SHP77 (cell line): ENCODE data around the gene AP1B1.
A peak's percentile ranks its signal among the peaks of the same experiment; 100 is the strongest.
"Not testable (repeated sequence)": the region's sequence is repeated elsewhere in the genome, so short reads cannot be mapped to it uniquely, and the experiment has no call there.

Source experiments
- DNase-seq, 2 experiments: peaks; one replicate each; lab custom pipeline; 2025; lab: John Stamatoyannopoulos, UW

AP1B1 gene

GRCh38 chr22:29386708-29387107, 1.7 kb downstream of the AP1B1 start:
- no peak for DNase-seq

- no peak for DNase-seq
These were observed 2.6 kb downstream of the AP1B1 start for GRCh38 chr22:29385748-29386147.

- no peak for DNase-seq
These were observed 3.1 kb downstream of the AP1B1 start for GRCh38 chr22:29385151-29385704.

DNA sequence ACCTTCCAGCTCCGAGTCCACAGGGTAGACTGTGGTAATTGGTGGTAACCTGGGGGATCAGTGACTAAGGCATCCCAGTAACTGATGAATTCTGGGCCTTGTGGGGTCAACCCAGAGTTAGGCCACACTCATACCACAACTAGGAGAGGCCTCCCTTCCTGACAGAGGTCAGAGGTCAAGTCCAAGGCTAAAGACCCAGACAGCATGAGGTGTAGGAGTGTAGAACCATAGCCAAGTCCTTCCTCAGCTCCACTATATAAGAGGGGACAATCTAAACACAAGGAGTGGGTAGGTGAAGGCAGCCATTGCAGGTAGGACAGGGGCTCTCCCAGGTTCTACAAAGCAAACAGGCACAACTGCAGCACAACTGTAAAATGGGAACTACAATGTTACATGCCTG, 4.6 kb downstream of the AP1B1 start:
- DNase-seq = no peak

DNA sequence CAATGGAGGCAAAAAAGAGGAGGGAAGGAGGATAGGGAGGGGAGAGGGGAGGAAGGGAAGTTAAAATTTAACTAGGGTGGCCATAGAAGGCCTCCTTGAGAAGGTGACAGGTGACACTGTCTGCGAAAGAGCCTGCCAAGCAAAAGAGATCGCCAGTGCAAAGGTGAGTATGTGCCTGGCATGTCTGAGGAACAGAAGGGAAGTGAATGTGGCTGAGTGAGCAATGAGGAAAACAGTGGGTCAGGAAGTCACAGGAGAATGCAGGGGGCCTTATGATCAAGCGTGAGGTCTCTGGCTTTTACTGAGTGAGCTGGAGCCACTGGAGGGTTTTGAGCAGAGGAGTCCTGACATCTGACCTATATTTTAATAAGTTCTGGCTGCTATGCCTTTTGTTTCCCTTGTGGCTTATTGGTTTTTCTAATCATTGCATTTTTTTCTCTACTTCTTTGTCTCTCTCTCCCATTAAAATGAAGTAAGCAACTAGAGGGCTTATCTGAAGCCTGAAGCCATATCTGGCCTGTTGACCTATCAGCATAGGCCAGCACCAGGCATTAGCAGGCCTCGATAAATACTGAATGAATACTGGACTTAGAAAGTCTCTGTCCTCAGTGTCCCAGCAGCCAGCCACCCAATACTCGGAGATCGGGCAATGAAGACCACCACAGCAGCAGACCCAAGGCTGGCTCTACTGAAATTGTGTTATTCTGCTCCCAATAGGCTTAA, 5.6 kb downstream of the AP1B1 start:
- no peak for DNase-seq

GRCh38 chr22:29380856-29381255, 7.5 kb downstream of the AP1B1 start:
- no peak for DNase-seq

DNA sequence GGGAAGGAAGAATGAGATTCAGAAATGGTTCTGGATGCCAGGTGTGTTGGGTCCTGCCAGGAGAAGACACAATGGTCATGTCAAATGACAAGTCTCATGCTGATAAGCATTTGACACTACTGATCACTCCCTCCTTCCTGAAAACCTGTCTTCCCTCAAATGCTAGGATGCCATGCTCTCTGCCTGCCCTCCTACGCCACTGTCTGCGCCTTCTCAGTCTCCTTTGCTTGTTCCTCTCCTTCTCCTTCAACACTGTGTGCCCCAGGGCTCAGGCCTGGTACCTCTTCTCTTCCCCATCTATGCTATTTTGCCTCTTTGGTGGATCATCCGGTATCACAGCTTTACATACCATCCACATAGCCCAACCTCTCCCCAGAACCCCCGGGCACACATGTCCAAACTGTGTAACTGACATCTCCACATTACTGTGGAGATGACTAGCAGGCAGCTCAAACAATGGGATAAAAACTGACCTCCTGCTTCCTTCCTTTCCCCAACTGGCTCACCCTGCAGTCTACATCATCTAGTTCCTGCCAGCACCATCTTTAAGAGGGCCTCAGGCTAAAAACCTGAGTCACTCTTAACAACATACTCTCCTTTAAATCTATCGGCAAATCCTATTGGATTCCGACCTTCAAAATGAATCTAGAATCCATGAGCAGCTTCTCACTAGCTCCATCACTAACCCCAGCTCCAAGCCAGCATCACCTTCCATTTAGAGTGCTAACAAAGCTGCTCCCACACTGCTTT, 8.2 kb downstream of the AP1B1 start:
- DNase-seq = no peak

GRCh38 chr22:29379258-29379657, 9.1 kb downstream of the AP1B1 start:
- no peak for DNase-seq

GRCh38 chr22:29377979-29378378, 10.4 kb downstream of the AP1B1 start:
- DNase-seq = no peak

DNA sequence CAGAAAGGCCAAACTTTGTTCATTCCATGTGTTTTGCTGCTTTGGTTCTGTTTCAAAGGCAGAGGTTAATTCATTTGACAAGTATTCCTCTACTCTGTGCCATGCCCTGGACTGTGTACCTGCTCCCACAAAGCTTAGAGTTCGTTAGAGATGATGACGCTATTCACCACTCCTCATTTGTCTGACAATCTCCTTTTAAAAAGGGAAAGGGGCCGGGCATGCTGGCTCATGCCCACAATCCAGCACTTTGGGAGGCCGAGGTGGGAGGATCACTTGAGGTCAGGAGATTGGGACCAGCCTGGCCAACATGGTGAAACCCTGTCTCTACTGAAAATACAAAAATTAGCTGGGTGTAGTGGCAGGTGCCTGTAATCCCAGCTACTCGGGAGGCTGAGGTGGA, 11.7 kb downstream of the AP1B1 start:
- not testable (repeated sequence) for DNase-seq

GRCh38 chr22:29375398-29376076, 12.8 kb downstream of the AP1B1 start:
- no peak for DNase-seq

GRCh38 chr22:29374806-29375205, 13.6 kb downstream of the AP1B1 start:
- DNase-seq = not testable (repeated sequence)

DNA sequence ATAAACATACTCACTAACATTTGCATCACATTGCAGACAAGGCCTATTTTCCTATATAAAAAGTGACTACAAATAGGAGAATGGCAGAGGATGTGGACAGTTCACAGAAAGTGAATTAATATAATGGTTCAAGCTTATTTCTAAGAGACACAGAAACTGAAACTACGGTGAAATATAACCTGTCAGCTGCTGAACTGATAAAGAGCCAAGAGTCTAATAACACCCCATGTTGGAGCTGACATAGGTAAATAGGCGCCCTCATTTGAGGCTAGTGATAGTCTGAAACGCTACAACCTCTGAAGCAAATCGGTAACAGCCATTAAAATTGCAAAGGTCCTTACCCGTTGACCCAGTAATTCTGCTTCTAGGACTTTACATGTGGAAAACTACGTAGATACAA, 14.0 kb downstream of the AP1B1 start:
- no peak for DNase-seq

DNA sequence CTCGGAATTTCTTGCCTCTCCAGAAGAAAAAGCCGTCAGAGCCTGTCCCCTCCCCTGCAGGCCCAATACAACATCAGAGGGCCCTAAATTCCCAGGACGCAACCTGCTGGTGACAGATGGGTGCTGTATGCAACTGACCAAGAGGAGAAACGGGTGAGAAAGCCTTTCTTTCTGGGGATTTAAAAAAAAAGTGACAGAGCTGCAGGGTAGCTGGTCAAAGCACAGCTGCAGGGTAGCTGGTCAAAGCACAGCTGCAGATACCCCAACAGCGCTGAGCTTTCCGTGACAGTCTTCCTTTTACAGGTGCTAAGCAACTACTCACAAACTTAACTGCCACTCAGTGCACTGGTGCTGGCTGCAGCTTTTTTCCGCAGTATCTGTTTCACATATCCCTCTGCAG, 17.8 kb downstream of the AP1B1 start:
- DNase-seq = no peak

DNA sequence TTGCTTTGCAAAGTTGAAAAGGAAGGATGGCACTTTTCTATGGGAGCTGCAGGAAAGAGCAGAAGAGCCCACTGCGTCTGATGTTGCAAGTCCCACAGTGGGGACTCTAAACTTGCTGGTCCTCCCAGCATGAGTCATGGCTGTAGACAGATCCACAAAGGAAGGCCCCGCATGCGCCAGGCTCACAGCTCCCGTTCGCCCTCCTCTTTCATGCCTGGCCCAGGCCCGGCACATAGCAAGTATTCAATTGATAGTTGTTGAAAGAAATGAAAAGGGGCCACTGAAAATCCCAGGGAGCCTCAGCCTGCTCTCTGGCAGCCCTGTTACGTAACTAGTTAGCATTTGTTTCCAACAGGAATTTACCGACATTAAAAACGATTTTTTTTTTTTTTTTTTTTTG, 18.9 kb downstream of the AP1B1 start:
- no peak for DNase-seq

- DNase-seq = peak; percentile 20 to 43
These were observed 28.9 kb downstream of the AP1B1 start for GRCh38 chr22:29359469-29359868.

DNA sequence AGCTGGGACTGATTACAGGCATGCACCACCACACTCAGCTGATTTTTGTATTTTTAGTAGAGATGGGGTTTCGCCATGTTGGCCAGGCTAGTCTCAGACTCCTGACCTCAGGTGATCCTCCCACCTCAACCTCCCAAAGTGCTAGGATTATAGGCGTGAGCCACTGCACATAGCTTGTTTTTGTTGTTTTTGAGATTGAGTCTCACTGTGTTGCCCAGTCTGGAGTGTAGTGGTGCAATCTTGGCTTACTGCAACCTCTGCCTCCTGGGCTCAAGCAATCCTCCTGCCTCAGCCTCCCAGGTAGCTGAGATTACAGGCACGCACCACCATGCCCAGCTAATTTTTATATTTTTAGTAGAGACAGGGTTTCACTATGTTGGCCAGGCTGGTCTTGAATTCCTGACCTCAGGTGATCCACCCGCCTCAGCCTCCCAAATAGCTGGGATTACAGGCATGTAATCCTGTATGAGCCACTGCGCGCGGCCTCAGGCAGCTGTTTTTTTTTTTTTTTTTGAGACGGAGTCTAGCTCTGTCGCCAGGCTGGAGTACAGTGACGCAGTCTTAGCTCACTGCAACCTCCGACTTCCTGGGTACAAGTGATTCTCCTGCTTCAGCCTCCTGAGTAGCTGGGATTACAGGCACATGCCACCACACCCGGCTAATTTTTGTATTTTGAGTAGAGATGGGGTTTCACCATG, 31.0 kb downstream of the AP1B1 start:
- not testable (repeated sequence) for DNase-seq

- no peak for DNase-seq
These were observed 34.5 kb downstream of the AP1B1 start for GRCh38 chr22:29353860-29354259.

GRCh38 chr22:29353286-29353685, 35.1 kb downstream of the AP1B1 start:
- DNase-seq = no peak

DNA sequence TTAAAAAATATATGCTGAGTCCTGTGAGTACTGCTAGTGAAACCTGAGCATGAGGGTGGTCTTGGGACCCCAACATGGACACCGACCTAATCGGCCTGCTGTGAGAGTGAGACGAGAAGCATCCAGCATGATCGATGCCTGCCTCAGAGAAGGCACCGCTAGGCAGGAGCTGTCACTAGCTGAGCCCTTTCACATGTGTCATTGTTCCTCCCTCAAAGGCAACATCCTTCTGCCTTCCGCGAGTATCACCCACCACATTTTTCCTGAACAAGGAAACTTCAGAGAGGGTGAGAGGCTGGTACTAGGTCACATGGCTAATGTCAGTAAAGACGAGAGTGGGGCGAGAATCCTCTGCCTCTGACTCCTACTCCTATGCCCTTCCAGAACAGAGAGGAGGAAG, 35.6 kb downstream of the AP1B1 start:
- no peak for DNase-seq

- no peak for DNase-seq
These were observed 36.5 kb downstream of the AP1B1 start for GRCh38 chr22:29351891-29352290.

GRCh38 chr22:29351042-29351441, 37.3 kb downstream of the AP1B1 start:
- DNase-seq = no peak
